Measurements from ENCODE around the gene PIGW. TPM values are rescaled to one million over a fixed set of nuclear protein-coding genes. Genes with fewer than 3 reads are reported as not detected.

PIGW gene, protein sequence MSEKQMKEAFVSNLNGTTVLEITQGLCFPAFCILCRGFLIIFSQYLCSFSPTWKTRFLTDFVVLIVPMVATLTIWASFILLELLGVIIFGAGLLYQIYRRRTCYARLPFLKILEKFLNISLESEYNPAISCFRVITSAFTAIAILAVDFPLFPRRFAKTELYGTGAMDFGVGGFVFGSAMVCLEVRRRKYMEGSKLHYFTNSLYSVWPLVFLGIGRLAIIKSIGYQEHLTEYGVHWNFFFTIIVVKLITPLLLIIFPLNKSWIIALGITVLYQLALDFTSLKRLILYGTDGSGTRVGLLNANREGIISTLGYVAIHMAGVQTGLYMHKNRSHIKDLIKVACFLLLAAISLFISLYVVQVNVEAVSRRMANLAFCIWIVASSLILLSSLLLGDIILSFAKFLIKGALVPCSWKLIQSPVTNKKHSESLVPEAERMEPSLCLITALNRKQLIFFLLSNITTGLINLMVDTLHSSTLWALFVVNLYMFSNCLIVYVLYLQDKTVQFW
- total RNA-seq: 10.9 and 14.8 TPM in 2 replicates

GRCh38 chr17:36534840-36535668 lies at the start of gene PIGW, which contains the start of gene MYO19:
PIGW (plus strand) TSS chr17:36534987; CDS start chr17:36537102, 2,115 bp downstream.
MYO19 (minus strand) TSS chr17:36534868; CDS start chr17:36532538, 2,330 bp downstream.

DNA sequence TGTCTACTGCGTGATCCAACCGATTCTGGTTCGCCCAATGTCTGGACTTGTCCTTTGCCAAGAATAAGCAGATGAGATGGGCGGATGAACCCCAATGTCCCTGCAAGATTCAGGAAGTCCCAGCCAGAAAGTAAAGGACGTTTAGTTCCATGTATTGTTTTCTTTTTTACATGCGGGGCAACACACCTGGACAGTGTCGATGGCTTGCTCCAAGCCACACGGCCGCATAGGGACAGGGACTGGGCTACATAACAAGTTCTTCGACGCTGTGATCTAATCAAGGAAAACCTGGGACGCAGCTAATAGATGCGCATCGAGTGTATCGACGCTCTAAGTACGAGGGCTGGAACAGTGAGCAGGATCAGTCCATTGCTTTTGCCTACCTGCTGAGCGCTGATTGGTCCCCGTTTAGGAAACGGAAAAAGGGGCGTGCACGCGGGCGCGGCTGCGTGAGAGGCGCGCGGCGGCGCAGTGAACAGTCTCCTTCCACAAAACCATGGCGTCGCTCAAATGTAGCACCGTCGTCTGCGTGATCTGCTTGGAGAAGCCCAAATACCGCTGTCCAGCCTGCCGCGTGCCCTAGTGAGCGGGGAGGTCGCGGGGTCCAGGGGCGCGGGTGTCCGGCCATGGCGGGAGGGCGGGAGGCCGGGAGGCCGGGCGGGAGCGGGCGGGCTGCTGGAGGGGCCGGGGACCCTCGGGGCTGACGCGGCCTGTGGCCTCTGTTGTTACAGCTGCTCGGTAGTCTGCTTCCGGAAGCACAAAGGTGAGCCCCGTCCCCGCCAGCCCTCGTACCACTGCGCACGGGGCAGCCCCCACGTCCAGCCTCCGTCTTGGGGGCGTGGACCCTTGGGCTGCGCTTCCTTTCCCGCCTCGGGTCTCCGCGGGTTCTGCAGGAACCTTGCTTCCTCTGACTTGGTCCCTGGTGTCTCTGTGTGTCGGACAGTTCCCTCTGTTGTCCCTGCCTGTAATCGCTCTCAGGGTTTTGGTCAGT lies 48.3 kb upstream of the PIGW start, which contains the start of gene ZNHIT3:
ZNHIT3 (plus strand) TSS at position 478 of the 991 bp plus-strand sequence; CDS start at position 497, 19 bp downstream.

GRCh38 chr17:36544307-36545076 lies 9.7 kb downstream of the PIGW start, which contains the start of gene GGNBP2:
GGNBP2 (plus strand) TSS chr17:36544919; CDS start chr17:36545725, 806 bp downstream.

Other genes starting within 250 kb of the PIGW start
- 0.89 and 1.5 TPM in 2 replicates for gene TBC1D3G, start 211.1 kb upstream of the PIGW start, total RNA-seq
- gene TBC1D3H, start 146.6 kb upstream of the PIGW start, total RNA-seq: not detected in 2 replicates
- 30.5 and 43.0 TPM in 2 replicates for gene ZNHIT3, start 48.3 kb upstream of the PIGW start, total RNA-seq
- 34.0 and 44.1 TPM in 2 replicates for gene MYO19, start 119 bp upstream of the PIGW start, total RNA-seq
- gene GGNBP2, start 9.9 kb downstream of the PIGW start, total RNA-seq: 28.6 and 33.6 TPM in 2 replicates
- gene DHRS11, start 56.9 kb downstream of the PIGW start, total RNA-seq: 6.9 and 7.4 TPM in 2 replicates
- gene MRM1, start 66.6 kb downstream of the PIGW start, total RNA-seq: 7.0 and 7.3 TPM in 2 replicates

All from mammary microvascular endothelial cell (primary cell).